Activated naive CD8-positive, alpha-beta T cell treated with anti-CD3 and anti-CD28 coated beads, Interleukin-2, amount 10 ng/mL, durations not matched to agents 7 days and 5 days (primary cell): ENCODE data around the gene MEIS3. TPM values are rescaled to one million over a fixed set of nuclear protein-coding genes. Genes with fewer than 3 reads are reported as not detected.

Experiments used
- ATAC-seq: fragments of 150-1000 bp; cut with Tn5 transposase; one replicate; pipeline ENCODE4 v1.10.0; 2021; ENCODE audit warnings: low read depth, moderate library complexity
- POLR2A ChIA-PET: fragments of 350-600 bp; sonication (Branson Sonifier 250); formaldehyde crosslinking; loops from one replicate; lab custom pipeline; 2021; ENCODE audit warnings: antibody characterized with exemption; lab: Charles Lee
- DNase-seq: peaks from one replicate; pipeline ENCODE4 v3.0.0; 2021
- H3K27ac Mint-ChIP-seq: one replicate; pipeline ENCODE4 v1.8.0; 2022; ENCODE audit warnings: mild to moderate bottlenecking, mixed read lengths
- H3K27me3 Mint-ChIP-seq: one replicate; pipeline ENCODE4 v1.8.0; 2022; ENCODE audit warnings: mild to moderate bottlenecking, moderate library complexity, mixed read lengths
- H3K36me3 Mint-ChIP-seq: one replicate; pipeline ENCODE4 v1.8.0; 2021; ENCODE audit warnings: mild to moderate bottlenecking, mixed read lengths
- H3K4me1 Mint-ChIP-seq: one replicate; pipeline ENCODE4 v1.8.0; 2021; ENCODE audit warnings: mixed read lengths
- H3K4me3 Mint-ChIP-seq: one replicate; pipeline ENCODE4 v1.8.0; 2022; ENCODE audit warnings: mild to moderate bottlenecking, moderate library complexity, mixed read lengths
- H3K9me3 Mint-ChIP-seq: one replicate; pipeline ENCODE4 v1.8.0; 2021; ENCODE audit warnings: mixed read lengths
- total RNA-seq, 2 experiments: library from RNA; stranded (reverse); gene quantifications; one replicate each; pipeline ENCODE4 v1.2.3, GENCODE V29; 2021

The MEIS3 gene
- total RNA-seq, 2 experiments from 2014 or later, result 0.68 TPM; not detected in 1

DNA sequence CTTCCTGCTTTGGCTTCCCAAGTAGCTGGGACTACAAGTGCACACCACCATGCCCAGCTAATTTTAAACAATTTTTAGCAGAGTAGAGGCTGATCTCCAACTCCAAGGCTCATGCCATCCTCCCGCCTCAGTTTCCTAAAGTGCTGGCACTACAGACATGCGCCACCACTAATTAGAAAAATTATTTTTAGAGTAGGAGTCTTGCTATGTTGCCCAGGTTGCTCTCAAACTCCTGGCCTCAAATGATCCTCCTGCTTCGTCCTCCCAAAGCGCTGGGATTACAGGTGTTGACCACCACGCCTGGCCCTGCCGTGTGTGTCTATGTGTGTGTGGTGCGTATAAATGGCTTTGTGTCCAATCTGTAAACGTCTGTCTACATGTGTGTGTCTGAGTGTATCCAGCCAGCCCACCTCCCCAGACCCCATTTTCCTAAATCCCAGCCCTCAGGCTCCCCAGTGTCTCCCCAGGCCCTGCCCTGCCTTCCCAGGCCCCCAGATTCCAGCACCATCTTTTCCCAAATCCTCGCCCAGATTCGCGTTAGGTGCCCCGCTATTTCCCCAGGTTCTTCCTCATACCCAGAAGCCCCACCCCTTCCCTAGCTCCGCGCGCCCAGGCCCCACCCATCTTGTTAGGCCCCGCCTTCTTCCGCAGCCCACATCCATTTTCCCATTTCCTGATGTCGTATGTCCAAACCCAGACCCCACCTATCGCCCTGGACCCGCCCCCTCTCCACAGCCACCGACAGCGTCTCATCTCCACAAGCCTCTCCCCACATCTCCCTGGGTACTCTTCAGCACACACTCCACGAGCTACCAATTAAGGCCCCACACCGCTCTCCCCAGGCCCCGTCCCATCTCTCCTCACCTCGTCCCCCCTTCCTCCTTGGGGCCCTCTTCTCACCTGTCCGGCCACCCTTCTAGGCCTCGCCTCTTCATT is 27.5 kb upstream of the MEIS3 start:
- Mint-ChIP-seq H3K27me3 (peaks cover 69% of the 10 kb centered on the region), H3K4me3 (peak overlapping the region; percentile 81), H3K9me3 (no peaks in the 10 kb centered on the region), H3K36me3 (no peaks in the 10 kb centered on the region), H3K27ac (peak overlapping the region; percentile 71), H3K4me1 (peaks cover 36% of the 10 kb centered on the region)
- POLR2A ChIA-PET, result interaction anchor here (0.8 to 1.8 kb wide), 3 partner anchors 38 to 98 kb away, joined by 3 to 13 read pairs (median 4); partner anchors contain the start of genes DHX34 and KPTN
- ATAC-seq, result peak; percentile 51
- peak; percentile 69 for DNase-seq

DNA sequence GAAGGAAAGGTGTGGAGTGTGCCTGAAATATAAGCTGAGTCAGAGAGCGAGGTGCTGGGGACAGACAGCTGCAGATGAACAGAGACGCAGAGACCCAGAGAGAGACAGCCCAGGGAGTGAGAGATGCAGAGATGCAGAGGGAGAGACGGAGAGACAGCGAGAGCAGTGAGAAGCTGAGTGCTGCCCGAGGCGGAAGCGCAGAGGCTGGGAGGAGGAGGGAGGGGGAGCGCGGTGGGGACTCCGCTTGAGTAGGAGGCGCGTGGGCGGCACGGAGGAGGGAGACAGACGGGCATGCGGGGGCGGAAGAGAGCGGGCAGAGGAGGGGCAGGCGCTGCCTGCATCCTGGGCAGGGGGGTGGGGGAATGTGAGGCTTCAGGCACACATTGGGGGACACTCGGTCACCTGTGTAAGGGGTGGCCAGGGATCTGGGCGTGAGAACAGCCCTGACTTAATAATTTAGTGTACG is 26.6 kb upstream of the MEIS3 start:
- Mint-ChIP-seq H3K36me3 (no peaks in the 10 kb centered on the region), H3K4me3 (peak overlapping the region; percentile 70), H3K27ac (no peak overlapping the region), H3K4me1 (peaks cover 36% of the 10 kb centered on the region), H3K27me3 (peaks cover 69% of the 10 kb centered on the region), H3K9me3 (no peaks in the 10 kb centered on the region)
- POLR2A ChIA-PET, result interaction anchor here (0.7 to 0.8 kb wide), 3 partner anchors 8 to 189 kb away, joined by 4 to 7 read pairs (median 4); no protein-coding TSS in a partner anchor
- DNase-seq, result peak; percentile 73
- ATAC-seq, result peak; percentile 56

DNA sequence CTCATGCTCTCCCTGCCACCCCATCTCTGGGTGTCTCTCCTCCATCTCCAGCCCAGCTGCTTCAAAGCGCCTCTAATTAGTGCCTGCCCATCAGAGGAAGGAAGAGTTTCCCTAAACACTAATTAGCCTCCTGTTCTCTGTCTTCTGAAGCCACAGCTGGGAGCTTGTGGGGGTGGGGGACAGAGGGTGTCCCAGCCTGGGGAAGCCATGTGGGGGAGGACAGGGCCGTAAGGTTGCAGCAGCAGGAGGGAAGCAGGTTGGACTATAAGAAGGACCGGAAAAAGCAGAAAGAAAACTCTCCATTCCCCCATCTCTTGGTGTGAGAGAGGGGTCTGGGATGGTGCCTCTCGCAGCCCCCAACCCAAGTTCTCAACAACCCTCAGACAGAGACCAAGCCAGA is 26.2 kb upstream of the MEIS3 start:
- peaks cover 36% of the 10 kb centered on the region for H3K4me1 Mint-ChIP-seq
- peaks cover 70% of the 10 kb centered on the region for H3K27me3 Mint-ChIP-seq
- no peak for DNase-seq
- ATAC-seq, result no peak
- no peaks in the 10 kb centered on the region for H3K9me3 Mint-ChIP-seq
- H3K4me3 Mint-ChIP-seq, result peak overlapping the region; percentile 70
- POLR2A ChIA-PET, result interaction anchor here (0.7 to 0.8 kb wide), 3 partner anchors 8 to 190 kb away, joined by 4 to 7 read pairs (median 4); no protein-coding TSS in a partner anchor
- H3K27ac Mint-ChIP-seq, result no peak overlapping the region
- no peaks in the 10 kb centered on the region for H3K36me3 Mint-ChIP-seq

DNA sequence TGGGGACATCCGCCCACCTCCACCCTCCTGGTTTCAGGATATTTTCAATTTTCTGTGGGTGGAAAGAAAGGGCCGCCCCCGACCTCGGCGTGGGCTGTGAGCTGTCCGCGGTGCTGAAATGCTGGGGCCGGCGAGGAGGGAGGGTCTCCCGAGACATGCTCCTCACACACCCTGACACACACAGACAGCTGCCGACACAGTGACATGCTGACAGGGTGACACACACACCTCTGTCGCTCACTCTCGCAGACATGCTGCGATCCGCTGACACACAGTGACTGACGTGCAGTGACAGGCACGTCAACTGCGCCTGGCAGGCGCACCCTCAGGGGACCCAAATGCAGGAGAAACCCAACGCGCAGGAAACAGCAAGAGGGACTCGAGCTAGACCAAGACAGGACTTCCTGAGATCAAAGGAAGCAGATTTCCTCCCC is 25.1 kb upstream of the MEIS3 start:
- POLR2A ChIA-PET, result interaction anchor here (0.9 kb wide), 1 partner anchor 254 kb away, joined by 3 read pairs; no protein-coding TSS in a partner anchor
- H3K36me3 Mint-ChIP-seq, result no peaks in the 10 kb centered on the region
- H3K4me3 Mint-ChIP-seq, result peak overlapping the region; percentile 56
- DNase-seq (peak; percentile 71), ATAC-seq (no peak)
- H3K27me3 Mint-ChIP-seq, result peaks cover 59% of the 10 kb centered on the region
- no peaks in the 10 kb centered on the region for H3K9me3 Mint-ChIP-seq
- no peak overlapping the region for H3K27ac Mint-ChIP-seq
- peaks cover 36% of the 10 kb centered on the region for H3K4me1 Mint-ChIP-seq

DNA sequence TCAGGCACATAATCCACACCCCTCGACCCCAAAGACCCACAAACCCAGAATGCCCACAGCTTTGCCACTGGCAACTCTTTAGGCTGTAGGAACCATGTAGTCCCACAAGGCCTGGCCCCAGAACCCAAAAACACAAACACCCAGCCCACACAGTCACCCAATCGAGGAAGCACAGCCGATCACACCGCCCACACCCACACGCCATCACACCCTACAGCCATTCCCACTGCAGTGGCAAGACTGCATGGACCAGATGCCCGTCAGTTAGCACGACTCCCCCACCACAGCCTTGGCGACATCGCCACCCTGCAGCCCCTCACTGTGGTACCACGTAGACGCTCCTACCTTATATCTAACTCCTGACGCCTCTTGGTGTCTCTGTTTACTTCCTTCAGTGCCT is 24.0 kb upstream of the MEIS3 start:
- POLR2A ChIA-PET, result interaction anchor here (0.6 kb wide), 1 partner anchor 302 kb away, joined by 3 read pairs; the partner anchor contains the start of gene NOP53
- Mint-ChIP-seq H3K4me3 (peak overlapping the region; percentile 3), H3K36me3 (no peaks in the 10 kb centered on the region), H3K9me3 (no peaks in the 10 kb centered on the region), H3K27ac (no peak overlapping the region), H3K4me1 (peaks cover 39% of the 10 kb centered on the region), H3K27me3 (peaks cover 48% of the 10 kb centered on the region)
- ATAC-seq (no peak), DNase-seq (no peak)

DNA sequence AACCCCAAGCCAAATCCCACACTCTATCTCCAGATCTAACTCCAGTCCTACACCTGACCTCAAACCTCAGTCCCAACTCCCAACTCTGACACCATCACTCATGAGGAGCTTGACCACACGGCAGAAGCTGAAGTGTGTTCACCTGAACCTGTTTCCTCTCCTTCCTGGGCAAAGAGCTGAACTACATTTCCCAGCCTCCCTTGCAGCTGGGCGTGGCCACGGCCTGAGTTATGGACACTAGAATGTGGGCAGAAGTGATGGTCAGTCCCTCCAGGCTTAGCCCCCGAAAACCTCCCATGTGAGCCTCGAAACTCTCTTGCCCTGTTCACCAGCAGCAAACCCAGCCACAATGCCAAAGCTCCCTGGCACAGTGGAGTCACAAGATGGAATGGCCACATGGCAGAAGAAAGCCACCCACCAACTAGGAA is 19.5 kb upstream of the MEIS3 start:
- no peak for ATAC-seq
- H3K36me3 Mint-ChIP-seq, result no peaks in the 10 kb centered on the region
- POLR2A ChIA-PET, result interaction anchor here (1.0 to 1.1 kb wide), 2 partner anchors 75 to 260 kb away, joined by 3 read pairs; no protein-coding TSS in a partner anchor
- no peaks in the 10 kb centered on the region for H3K9me3 Mint-ChIP-seq
- H3K27ac Mint-ChIP-seq, result no peak overlapping the region
- peaks cover 36% of the 10 kb centered on the region for H3K4me1 Mint-ChIP-seq
- DNase-seq, result no peak
- H3K4me3 Mint-ChIP-seq, result no peak overlapping the region
- H3K27me3 Mint-ChIP-seq, result peaks cover 27% of the 10 kb centered on the region

DNA sequence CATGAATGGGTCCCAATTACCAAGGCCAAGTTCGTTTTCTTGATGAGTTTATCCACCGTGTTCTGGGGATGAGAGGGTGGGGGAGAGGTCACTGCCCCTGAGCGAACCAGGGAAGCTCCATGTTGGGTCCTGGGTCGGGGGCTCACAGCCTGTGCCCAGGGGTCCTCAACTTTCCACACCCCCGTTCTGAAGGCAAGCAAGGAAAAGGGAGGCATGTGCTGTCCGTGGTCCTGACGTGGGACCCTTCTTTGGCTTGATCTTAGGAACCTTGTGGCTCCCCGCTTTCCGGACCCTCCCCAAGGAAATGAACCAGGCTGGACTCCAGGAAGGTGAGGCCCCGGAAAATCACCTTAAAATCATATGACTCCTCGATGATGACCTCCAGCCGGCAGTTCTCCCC is 18.2 kb upstream of the MEIS3 start:
- H3K4me1 Mint-ChIP-seq, result peaks cover 35% of the 10 kb centered on the region
- POLR2A ChIA-PET, result interaction anchor here (0.6 kb wide), 1 partner anchor 8 kb away, joined by 7 read pairs; no protein-coding TSS in a partner anchor

DNA sequence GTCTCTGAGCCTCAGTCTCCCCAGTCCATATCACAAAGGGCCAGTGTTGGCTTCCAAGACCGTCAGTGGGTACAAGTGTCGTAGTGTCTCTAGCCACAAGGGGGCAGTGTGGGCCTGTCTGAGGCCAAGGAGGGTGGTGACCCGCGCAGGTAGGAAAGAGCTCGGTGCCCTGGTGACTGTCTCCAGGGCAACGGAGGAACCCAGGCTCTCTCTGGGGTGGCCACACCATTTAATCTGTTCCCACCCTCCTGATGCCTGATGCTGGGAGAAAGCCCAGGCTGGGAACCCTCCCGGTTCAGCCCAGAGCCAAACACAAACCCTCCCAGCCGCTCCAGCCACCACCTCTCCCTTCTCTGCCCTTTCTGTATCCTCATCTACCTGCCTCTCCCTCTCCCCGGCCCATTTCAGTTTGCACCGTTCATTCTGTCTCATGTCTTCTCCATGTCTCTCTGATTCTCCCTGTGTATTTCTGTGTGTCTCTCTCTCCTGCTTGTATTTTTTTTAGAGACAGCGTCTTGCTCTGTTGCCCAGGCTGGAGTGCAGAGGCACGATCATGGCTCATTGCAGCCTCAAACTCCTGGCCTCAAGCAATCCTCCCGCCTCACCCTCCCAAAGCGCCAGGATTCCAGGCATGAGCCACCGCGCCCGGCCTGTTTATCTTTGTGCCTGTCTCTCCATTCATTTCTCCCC is 17.5 kb upstream of the MEIS3 start:
- H3K36me3 Mint-ChIP-seq, result peaks cover 3% of the 10 kb centered on the region
- H3K27me3 Mint-ChIP-seq, result peaks cover 13% of the 10 kb centered on the region
- ATAC-seq, result peak; percentile 81
- H3K27ac Mint-ChIP-seq, result peak overlapping the region; percentile 26
- peaks cover 2% of the 10 kb centered on the region for H3K9me3 Mint-ChIP-seq
- DNase-seq, result peak; percentile 84
- H3K4me3 Mint-ChIP-seq, result peak overlapping the region; percentile 2
- H3K4me1 Mint-ChIP-seq, result peaks cover 40% of the 10 kb centered on the region
- POLR2A ChIA-PET, result interaction anchor here (0.6 to 5.1 kb wide), 5 partner anchors 8 to 270 kb away, joined by 3 to 22 read pairs (median 5); partner anchors contain the start of genes KPTN and NAPA

More for the DNA sequence above, 18.2 kb upstream of the MEIS3 start:
- Mint-ChIP-seq H3K27ac (no peak overlapping the region), H3K36me3 (no peaks in the 10 kb centered on the region), H3K4me3 (no peak overlapping the region), H3K27me3 (peaks cover 18% of the 10 kb centered on the region), H3K9me3 (no peaks in the 10 kb centered on the region)
- ATAC-seq (no peak), DNase-seq (no peak)

DNA sequence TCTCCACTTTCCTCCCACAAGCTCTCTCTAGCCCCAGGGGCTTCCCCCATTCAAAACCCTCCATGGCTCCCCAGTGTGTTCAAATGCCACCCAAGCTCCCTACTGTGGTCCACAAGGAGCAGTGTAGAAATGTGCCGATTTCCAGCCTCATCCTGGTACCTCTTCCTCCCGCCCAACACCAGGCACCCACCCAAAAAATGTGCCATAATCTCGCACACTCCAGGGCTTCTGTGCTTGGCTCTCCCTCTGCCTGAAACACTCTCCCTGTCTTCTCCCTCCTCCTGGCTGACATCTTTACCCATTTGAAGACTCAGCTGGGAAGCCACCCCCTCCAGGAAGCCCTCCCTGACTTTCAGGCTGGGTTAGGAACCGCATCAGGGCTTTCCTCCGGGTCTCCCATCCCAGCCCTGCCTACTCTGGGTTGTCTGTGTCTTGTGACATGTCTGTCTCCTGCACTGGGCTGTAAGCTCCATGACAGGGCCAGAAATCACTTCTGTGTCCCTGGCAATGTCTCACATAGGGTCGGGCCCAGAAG is 16.6 kb upstream of the MEIS3 start:
- H3K36me3 Mint-ChIP-seq, result peaks cover 3% of the 10 kb centered on the region
- ATAC-seq (no peak), DNase-seq (no peak)
- peak overlapping the region; percentile 84 for H3K27ac Mint-ChIP-seq
- H3K4me3 Mint-ChIP-seq, result peak overlapping the region; percentile 47
- POLR2A ChIA-PET, result interaction anchor here (0.5 to 5.1 kb wide), 6 partner anchors 8 to 771 kb away, joined by 3 to 22 read pairs (median 4); partner anchors contain the start of genes KPTN and NAPA
- H3K9me3 Mint-ChIP-seq, result peaks cover 2% of the 10 kb centered on the region
- peaks cover 43% of the 10 kb centered on the region for H3K4me1 Mint-ChIP-seq
- peaks cover 8% of the 10 kb centered on the region for H3K27me3 Mint-ChIP-seq

DNA sequence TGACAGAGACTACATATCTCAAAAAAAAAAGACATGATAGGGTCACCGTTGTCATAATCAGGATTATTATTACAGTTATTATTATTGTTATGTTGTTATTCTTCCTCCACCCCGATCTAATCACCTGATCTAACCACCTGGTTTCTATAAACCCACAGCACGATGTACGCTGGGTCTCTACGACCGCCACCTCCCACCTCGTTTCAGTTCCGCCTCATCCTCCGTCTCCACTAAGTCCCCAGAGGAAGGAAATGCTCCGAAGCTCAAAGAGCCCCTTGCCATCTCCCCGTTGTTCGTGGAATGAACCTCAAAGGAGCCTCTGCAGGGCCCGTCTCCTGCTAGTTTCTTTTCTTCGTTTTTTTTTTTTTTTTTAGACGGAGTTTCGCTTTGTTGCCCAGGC is 15.9 kb upstream of the MEIS3 start:
- Mint-ChIP-seq H3K27me3 (peaks cover 5% of the 10 kb centered on the region), H3K4me3 (peak overlapping the region; percentile 63), H3K36me3 (peaks cover 3% of the 10 kb centered on the region), H3K9me3 (peaks cover 2% of the 10 kb centered on the region), H3K27ac (peak overlapping the region; percentile 84), H3K4me1 (peaks cover 45% of the 10 kb centered on the region)
- DNase-seq (no peak), ATAC-seq (peak; percentile 74)
- POLR2A ChIA-PET, result interaction anchor here (0.5 to 5.1 kb wide), 6 partner anchors 17 to 772 kb away, joined by 3 to 22 read pairs (median 4); partner anchors contain the start of genes KPTN and NAPA

DNA sequence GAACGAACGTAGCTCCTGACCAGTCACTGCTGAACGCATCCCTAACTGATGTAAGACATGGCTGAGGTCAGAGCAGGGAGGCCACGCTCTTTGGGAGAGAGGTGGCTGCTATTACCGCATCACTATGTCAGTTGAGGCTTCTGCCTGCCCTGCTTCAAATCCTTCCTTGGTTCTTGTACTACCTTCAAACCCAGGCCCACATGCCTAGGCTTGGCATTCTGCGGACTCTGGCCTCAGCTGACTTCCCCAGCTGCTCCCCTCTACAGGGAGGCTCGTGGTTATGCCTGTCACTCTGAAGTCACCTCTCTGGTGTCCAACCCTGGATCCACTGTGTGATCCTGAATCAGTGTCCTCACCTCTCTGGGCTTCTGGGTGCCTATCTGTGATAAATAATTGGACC is 14.8 kb upstream of the MEIS3 start:
- Mint-ChIP-seq H3K9me3 (peaks cover 2% of the 10 kb centered on the region), H3K27me3 (peaks cover 10% of the 10 kb centered on the region), H3K4me1 (peaks cover 50% of the 10 kb centered on the region), H3K27ac (no peak overlapping the region), H3K36me3 (peaks cover 3% of the 10 kb centered on the region), H3K4me3 (no peak overlapping the region)
- POLR2A ChIA-PET, result interaction anchor here (0.6 to 5.1 kb wide), 3 partner anchors 50 to 166 kb away, joined by 3 to 22 read pairs (median 5); partner anchors contain the start of genes KPTN and NAPA
- ATAC-seq (no peak), DNase-seq (no peak)

DNA sequence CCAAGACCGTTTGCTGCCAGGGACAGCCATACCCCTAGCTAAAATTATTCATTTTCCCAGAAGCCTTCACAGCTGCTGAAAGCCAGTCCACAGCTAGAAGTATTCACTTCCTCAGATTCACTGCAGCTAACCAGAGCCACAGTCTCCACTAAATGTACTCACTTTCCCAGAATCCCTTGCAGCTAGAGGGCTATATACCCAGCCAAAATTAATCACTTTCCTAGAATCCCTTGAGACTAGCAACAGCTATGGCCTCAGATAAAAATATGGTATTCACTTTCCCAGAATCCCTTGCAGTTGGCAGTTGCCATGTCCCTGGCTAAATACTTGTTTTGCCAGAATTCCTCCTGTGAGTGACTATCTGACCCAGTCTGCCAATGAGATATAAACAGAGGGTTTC is 13.8 kb upstream of the MEIS3 start:
- ATAC-seq (no peak), DNase-seq (no peak)
- POLR2A ChIA-PET, result interaction anchor here (1.2 to 5.1 kb wide), 2 partner anchors 51 to 74 kb away, joined by 4 to 22 read pairs; partner anchors contain the start of gene KPTN
- Mint-ChIP-seq H3K27ac (no peak overlapping the region), H3K36me3 (peaks cover 3% of the 10 kb centered on the region), H3K4me1 (peaks cover 47% of the 10 kb centered on the region), H3K4me3 (no peak overlapping the region), H3K9me3 (peaks cover 2% of the 10 kb centered on the region), H3K27me3 (peaks cover 10% of the 10 kb centered on the region)
